Urinary bladder (tissue), 4 donors: ENCODE data around the gene PMAIP1. TPM values are rescaled to one million over a fixed set of nuclear protein-coding genes. Genes with fewer than 3 reads are reported as not detected.

ENCODE experiments used
- DNase-seq: peaks from one replicate; pipeline ENCODE4 v3.0.0-alpha.2; 2015; ENCODE audit errors: extremely low spot score
- H3K27ac ChIP-seq: one replicate; pipeline ENCODE4 v1.5.1; 2013; ENCODE audit warnings: low read depth, mild to moderate bottlenecking, moderate library complexity
- H3K36me3 ChIP-seq: one replicate; pipeline ENCODE4 v1.6.1; 2013; ENCODE audit warnings: mild to moderate bottlenecking, moderate library complexity; ENCODE audit not compliant: insufficient read depth
- H3K4me1 ChIP-seq: one replicate; pipeline ENCODE4 v1.6.1; 2013; ENCODE audit warnings: mild to moderate bottlenecking, moderate library complexity; ENCODE audit not compliant: insufficient read depth
- H3K4me3 ChIP-seq: one replicate; pipeline ENCODE4 v1.5.1; 2013; ENCODE audit warnings: low read depth, low read length
- WGBS: extraction: QIAGEN DNeasy Blood & Tissue Kit; methylation state at CpG from one replicate; pipeline ENCODE4 v1.1.7; 2013; 5-methylcytosine and 5-hydroxymethylcytosine counted together
- polyA plus RNA-seq: library from polyadenylated mRNA; stranded (reverse); fragments of 200-250 nt; gene quantifications from one replicate; pipeline ENCODE4 v1.2.3, GENCODE V29; 2013
- total RNA-seq: library from RNA; depleted of rRNA; stranded (reverse); fragments of >200 nt; gene quantifications from one replicate; pipeline ENCODE4 v1.2.3, GENCODE V29; 2014
- donor health status: healthy with polysubstance abuse.
- donor health status: healthy.

The PMAIP1 gene
- total and polyA plus RNA-seq, 2 donors = 1.1 to 1.6 TPM

GRCh38 chr18:59911600-59911999 is 11.8 kb downstream of the PMAIP1 start:
- Histone ChIP-seq H3K4me1 (no peaks in the 10 kb centered on the region), H3K36me3 (no peaks in the 10 kb centered on the region), H3K27ac (no peak overlapping the region), H3K4me3 (no peak overlapping the region)
- no peak for DNase-seq

- H3K4me1 ChIP-seq = no peaks in the 10 kb centered on the region
- WGBS = 78% methylated on average over 2 of the region's 2 CpGs
- H3K4me3 ChIP-seq = no peak overlapping the region
- no peak overlapping the region for H3K27ac ChIP-seq
- H3K36me3 ChIP-seq = no peaks in the 10 kb centered on the region
- no peak for DNase-seq
Observed at GRCh38 chr18:59912007-59912550, 12.3 kb downstream of the PMAIP1 start.

GRCh38 chr18:59915606-59916005 is 15.8 kb downstream of the PMAIP1 start:
- WGBS = 88% methylated on average over 6 of the region's 6 CpGs
- Histone ChIP-seq H3K4me3 (no peak overlapping the region), H3K27ac (no peak overlapping the region), H3K4me1 (no peaks in the 10 kb centered on the region), H3K36me3 (no peaks in the 10 kb centered on the region)
- no peak for DNase-seq

- Histone ChIP-seq H3K36me3 (no peaks in the 10 kb centered on the region), H3K27ac (no peak overlapping the region), H3K4me1 (no peaks in the 10 kb centered on the region), H3K4me3 (no peak overlapping the region)
- 82% methylated on average over 3 of the region's 3 CpGs for WGBS
- DNase-seq = no peak
Observed at GRCh38 chr18:59916746-59917145, 16.9 kb downstream of the PMAIP1 start.

- DNase-seq = no peak
- H3K36me3 ChIP-seq = no peaks in the 10 kb centered on the region
- no peaks in the 10 kb centered on the region for H3K4me1 ChIP-seq
- 77% methylated on average over 5 of the region's 5 CpGs for WGBS
- no peak overlapping the region for H3K4me3 ChIP-seq
- H3K27ac ChIP-seq = no peak overlapping the region
Observed at GRCh38 chr18:59917422-59917821, 17.6 kb downstream of the PMAIP1 start.

GRCh38 chr18:59918320-59918755 is 18.5 kb downstream of the PMAIP1 start:
- no peak for DNase-seq
- H3K36me3 ChIP-seq = no peaks in the 10 kb centered on the region
- H3K4me3 ChIP-seq = no peak overlapping the region
- no peaks in the 10 kb centered on the region for H3K4me1 ChIP-seq
- H3K27ac ChIP-seq = no peak overlapping the region
- 19% methylated on average over 9 of the region's 9 CpGs for WGBS

GRCh38 chr18:59918997-59919396 is 19.2 kb downstream of the PMAIP1 start:
- Histone ChIP-seq H3K4me1 (no peaks in the 10 kb centered on the region), H3K4me3 (no peak overlapping the region), H3K27ac (no peak overlapping the region), H3K36me3 (no peaks in the 10 kb centered on the region)
- 70% methylated on average over 6 of the region's 6 CpGs for WGBS
- no peak for DNase-seq

- H3K4me1 ChIP-seq = no peaks in the 10 kb centered on the region
- 86% methylated on average over 2 of the region's 2 CpGs for WGBS
- no peaks in the 10 kb centered on the region for H3K36me3 ChIP-seq
- DNase-seq = no peak
- H3K27ac ChIP-seq = no peak overlapping the region
- H3K4me3 ChIP-seq = no peak overlapping the region
Observed at GRCh38 chr18:59921384-59921891, 21.6 kb downstream of the PMAIP1 start.

GRCh38 chr18:59923539-59924196 is 23.9 kb downstream of the PMAIP1 start:
- DNase-seq = no peak
- Histone ChIP-seq H3K27ac (no peak overlapping the region), H3K4me1 (no peaks in the 10 kb centered on the region), H3K4me3 (no peak overlapping the region), H3K36me3 (no peaks in the 10 kb centered on the region)
- 85% methylated on average over 6 of the region's 6 CpGs for WGBS

GRCh38 chr18:59926131-59926530 is 26.3 kb downstream of the PMAIP1 start:
- Histone ChIP-seq H3K36me3 (no peaks in the 10 kb centered on the region), H3K4me1 (no peaks in the 10 kb centered on the region), H3K4me3 (no peak overlapping the region), H3K27ac (no peak overlapping the region)
- no peak for DNase-seq
- WGBS = 95% methylated on average over 5 of the region's 5 CpGs

- no peak for DNase-seq
- H3K4me1 ChIP-seq = no peaks in the 10 kb centered on the region
- WGBS = 35% methylated on average over 5 of the region's 5 CpGs
Observed at GRCh38 chr18:59927246-59927825, 27.5 kb downstream of the PMAIP1 start.

GRCh38 chr18:59928201-59928600 is 28.4 kb downstream of the PMAIP1 start:
- DNase-seq = no peak
- WGBS = 97% methylated on average over 2 of the region's 2 CpGs

More at GRCh38 chr18:59927246-59927825, 27.5 kb downstream of the PMAIP1 start:
- no peaks in the 10 kb centered on the region for H3K36me3 ChIP-seq
- no peak overlapping the region for H3K27ac ChIP-seq
- H3K4me3 ChIP-seq = no peak overlapping the region

GRCh38 chr18:59929621-59930295 is 30.0 kb downstream of the PMAIP1 start:
- H3K27ac ChIP-seq = no peak overlapping the region
- H3K4me1 ChIP-seq = no peaks in the 10 kb centered on the region
- 89% methylated on average over 7 of the region's 7 CpGs for WGBS
- DNase-seq = no peak
- H3K4me3 ChIP-seq = no peak overlapping the region
- no peaks in the 10 kb centered on the region for H3K36me3 ChIP-seq

More at GRCh38 chr18:59928201-59928600, 28.4 kb downstream of the PMAIP1 start:
- H3K36me3 ChIP-seq = no peaks in the 10 kb centered on the region
- H3K27ac ChIP-seq = no peak overlapping the region
- no peaks in the 10 kb centered on the region for H3K4me1 ChIP-seq
- H3K4me3 ChIP-seq = no peak overlapping the region

GRCh38 chr18:59932401-59932800 is 32.6 kb downstream of the PMAIP1 start:
- H3K4me1 ChIP-seq = no peaks in the 10 kb centered on the region
- DNase-seq = no peak
- 76% methylated on average over 11 of the region's 11 CpGs for WGBS
- no peak overlapping the region for H3K4me3 ChIP-seq
- H3K36me3 ChIP-seq = no peaks in the 10 kb centered on the region
- no peak overlapping the region for H3K27ac ChIP-seq
